Activated T-helper 1 cell treated with anti-CD3 and anti-CD28 coated beads, Interleukin-12 subunit alpha, Interleukin-12 subunit beta, Interleukin-2, Interleukin-4 antibody, amounts not matched to agents 30 ng/mL and 10 ng/mL and 1 ng/mL, durations not matched to agents 14 hours and 24 hours and 36 hours (primary cell): ENCODE results near the gene HMGXB3. TPM values are rescaled to one million over a fixed set of nuclear protein-coding genes. Genes with fewer than 3 reads are reported as not detected.

Source experiments
- DNase-seq: peaks from one replicate; pipeline ENCODE4 v3.0.0; 2021; ENCODE audit warnings: low spot score
- H3K27ac Mint-ChIP-seq: one replicate; pipeline ENCODE4 v1.8.0; 2021; ENCODE audit warnings: mild to moderate bottlenecking, mixed read lengths
- H3K27me3 Mint-ChIP-seq: one replicate; pipeline ENCODE4 v1.8.0; 2022; ENCODE audit warnings: mild to moderate bottlenecking, moderate library complexity, mixed read lengths; ENCODE audit not compliant: insufficient read depth
- H3K36me3 Mint-ChIP-seq: one replicate; pipeline ENCODE4 v1.8.0; 2021; ENCODE audit warnings: low read depth, mixed read lengths
- H3K4me1 Mint-ChIP-seq: one replicate; pipeline ENCODE4 v1.8.0; 2021; ENCODE audit warnings: low read depth, mixed read lengths
- H3K4me3 Mint-ChIP-seq: one replicate; pipeline ENCODE4 v1.8.0; 2021; ENCODE audit warnings: mild to moderate bottlenecking, moderate library complexity, mixed read lengths
- H3K9me3 Mint-ChIP-seq: one replicate; pipeline ENCODE4 v1.8.0; 2021; ENCODE audit warnings: mixed read lengths
- intact Hi-C: fragments of 100-400 bp; cut with micrococcal nuclease; formaldehyde crosslinking; loops from one replicate; pipeline ENCODE4 v1.15.1; 2024
- total RNA-seq: library from RNA; stranded (reverse); gene quantifications from 2 replicates; pipeline ENCODE4 v1.2.3, GENCODE V29; 2022

HMGXB3 gene
- total RNA-seq, 1 donor from 2014 or later = 49.1 TPM

DNA sequence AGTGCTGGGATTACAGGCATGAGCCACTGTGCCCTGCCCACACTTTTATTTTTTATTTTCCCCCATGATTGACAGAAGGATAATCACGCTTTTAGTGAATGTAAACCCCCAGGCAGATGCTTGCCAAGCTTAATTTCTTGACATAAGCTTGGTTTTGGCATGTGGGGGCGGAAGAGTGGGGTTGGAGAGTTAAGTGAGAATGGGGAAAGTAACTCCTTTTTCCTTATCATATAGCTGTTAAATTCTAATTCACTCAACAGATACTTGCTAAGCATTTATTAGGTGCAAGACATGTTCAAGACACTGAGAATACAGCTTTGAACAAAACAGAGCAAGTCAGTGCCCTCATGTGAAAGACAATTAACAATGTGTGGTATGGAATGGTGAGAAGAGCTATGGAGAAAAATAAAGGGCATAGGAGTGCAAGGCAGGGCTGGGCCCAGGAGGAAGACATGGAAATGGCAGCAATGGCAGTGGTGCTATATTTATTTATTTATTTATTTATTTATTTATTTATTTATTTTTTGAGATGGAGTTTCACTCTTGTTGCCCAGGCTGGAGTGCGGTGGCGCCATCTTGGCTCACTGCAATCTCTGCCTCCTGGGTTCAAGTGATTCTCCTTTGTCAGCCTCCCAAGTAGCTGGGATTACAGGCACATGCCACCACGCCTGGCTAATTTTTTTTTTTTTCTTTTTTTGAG, 37.8 kb upstream of the HMGXB3 start:
- no peaks in the 10 kb centered on the region for H3K9me3 Mint-ChIP-seq
- peak overlapping the region; percentile 95 for H3K4me3 Mint-ChIP-seq
- no peaks in the 10 kb centered on the region for H3K27me3 Mint-ChIP-seq
- intact Hi-C loops = loop anchor here (1.0 to 5.0 kb wide), 2 partner anchors 128 to 295 kb away; no protein-coding TSS in a partner anchor
- H3K4me1 Mint-ChIP-seq = peaks cover 37% of the 10 kb centered on the region
- no peak overlapping the region for H3K27ac Mint-ChIP-seq
- no peak for DNase-seq
- peaks cover 11% of the 10 kb centered on the region for H3K36me3 Mint-ChIP-seq

GRCh38 chr5:149963729-149964128, 36.8 kb upstream of the HMGXB3 start:
- DNase-seq = no peak
- Mint-ChIP-seq H3K27me3 (no peaks in the 10 kb centered on the region), H3K4me3 (no peak overlapping the region), H3K9me3 (no peaks in the 10 kb centered on the region), H3K4me1 (peaks cover 36% of the 10 kb centered on the region), H3K36me3 (peaks cover 11% of the 10 kb centered on the region), H3K27ac (no peak overlapping the region)
- intact Hi-C loops = loop anchor here (5.0 kb wide), 1 partner anchor 296 kb away; no protein-coding TSS in a partner anchor

GRCh38 chr5:149966946-149967345, 33.6 kb upstream of the HMGXB3 start:
- Mint-ChIP-seq H3K9me3 (no peaks in the 10 kb centered on the region), H3K4me3 (no peak overlapping the region), H3K27ac (no peak overlapping the region), H3K27me3 (no peaks in the 10 kb centered on the region), H3K4me1 (peaks cover 9% of the 10 kb centered on the region), H3K36me3 (peaks cover 6% of the 10 kb centered on the region)
- intact Hi-C loops = no loop called here
- no peak for DNase-seq

- intact Hi-C loops = no loop called here
- Mint-ChIP-seq H3K27me3 (no peaks in the 10 kb centered on the region), H3K27ac (no peak overlapping the region), H3K36me3 (peaks cover 6% of the 10 kb centered on the region), H3K9me3 (no peaks in the 10 kb centered on the region), H3K4me1 (no peaks in the 10 kb centered on the region), H3K4me3 (no peak overlapping the region)
- no peak for DNase-seq
Observed at GRCh38 chr5:149969181-149969930, 31.2 kb upstream of the HMGXB3 start.

- no peak overlapping the region for H3K4me3 Mint-ChIP-seq
- H3K4me1 Mint-ChIP-seq = no peaks in the 10 kb centered on the region
- peaks cover 22% of the 10 kb centered on the region for H3K36me3 Mint-ChIP-seq
- intact Hi-C loops = no loop called here
- DNase-seq = no peak
- no peaks in the 10 kb centered on the region for H3K27me3 Mint-ChIP-seq
- no peak overlapping the region for H3K27ac Mint-ChIP-seq
- H3K9me3 Mint-ChIP-seq = no peaks in the 10 kb centered on the region
Observed at GRCh38 chr5:149975409-149975808, 25.1 kb upstream of the HMGXB3 start.

- intact Hi-C loops = no loop called here
- Mint-ChIP-seq H3K4me1 (no peaks in the 10 kb centered on the region), H3K27me3 (no peaks in the 10 kb centered on the region), H3K27ac (no peak overlapping the region), H3K9me3 (no peaks in the 10 kb centered on the region), H3K36me3 (peaks cover 25% of the 10 kb centered on the region), H3K4me3 (no peak overlapping the region)
- DNase-seq = no peak
Observed at GRCh38 chr5:149979896-149980295, 20.6 kb upstream of the HMGXB3 start.

- no peak overlapping the region for H3K4me3 Mint-ChIP-seq
- no peaks in the 10 kb centered on the region for H3K4me1 Mint-ChIP-seq
- no peaks in the 10 kb centered on the region for H3K9me3 Mint-ChIP-seq
- no peak overlapping the region for H3K27ac Mint-ChIP-seq
- peaks cover 2% of the 10 kb centered on the region for H3K27me3 Mint-ChIP-seq
- intact Hi-C loops = no loop called here
- peaks cover 23% of the 10 kb centered on the region for H3K36me3 Mint-ChIP-seq
- DNase-seq = no peak
Observed at GRCh38 chr5:149981206-149981605, 19.3 kb upstream of the HMGXB3 start.

GRCh38 chr5:149982505-149982904, 18.0 kb upstream of the HMGXB3 start:
- H3K4me3 Mint-ChIP-seq = no peak overlapping the region
- no peaks in the 10 kb centered on the region for H3K4me1 Mint-ChIP-seq
- no peaks in the 10 kb centered on the region for H3K9me3 Mint-ChIP-seq
- H3K36me3 Mint-ChIP-seq = peaks cover 20% of the 10 kb centered on the region
- no peak for DNase-seq
- H3K27me3 Mint-ChIP-seq = peaks cover 2% of the 10 kb centered on the region
- no peak overlapping the region for H3K27ac Mint-ChIP-seq
- intact Hi-C loops = no loop called here

DNA sequence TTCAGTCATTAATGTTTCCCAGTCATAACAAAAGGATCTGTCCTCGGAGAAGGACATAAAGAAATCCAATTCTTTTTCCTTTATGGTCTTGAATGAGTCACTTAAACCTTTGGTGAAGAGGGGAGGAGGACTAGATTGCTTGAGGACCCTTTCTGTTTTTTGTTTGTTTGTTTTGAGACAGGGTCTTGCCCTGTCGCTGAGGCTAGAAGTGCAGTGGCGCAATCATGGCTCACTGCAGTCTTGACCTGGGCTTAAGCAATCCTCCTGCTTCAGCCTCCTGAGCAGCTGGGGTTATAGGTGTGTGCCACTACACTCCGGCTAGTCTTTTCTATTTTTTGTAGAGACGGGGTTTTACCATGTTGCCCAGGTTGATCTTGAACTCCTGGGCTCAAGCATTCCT, 12.4 kb upstream of the HMGXB3 start:
- intact Hi-C loops = no loop called here

DNA sequence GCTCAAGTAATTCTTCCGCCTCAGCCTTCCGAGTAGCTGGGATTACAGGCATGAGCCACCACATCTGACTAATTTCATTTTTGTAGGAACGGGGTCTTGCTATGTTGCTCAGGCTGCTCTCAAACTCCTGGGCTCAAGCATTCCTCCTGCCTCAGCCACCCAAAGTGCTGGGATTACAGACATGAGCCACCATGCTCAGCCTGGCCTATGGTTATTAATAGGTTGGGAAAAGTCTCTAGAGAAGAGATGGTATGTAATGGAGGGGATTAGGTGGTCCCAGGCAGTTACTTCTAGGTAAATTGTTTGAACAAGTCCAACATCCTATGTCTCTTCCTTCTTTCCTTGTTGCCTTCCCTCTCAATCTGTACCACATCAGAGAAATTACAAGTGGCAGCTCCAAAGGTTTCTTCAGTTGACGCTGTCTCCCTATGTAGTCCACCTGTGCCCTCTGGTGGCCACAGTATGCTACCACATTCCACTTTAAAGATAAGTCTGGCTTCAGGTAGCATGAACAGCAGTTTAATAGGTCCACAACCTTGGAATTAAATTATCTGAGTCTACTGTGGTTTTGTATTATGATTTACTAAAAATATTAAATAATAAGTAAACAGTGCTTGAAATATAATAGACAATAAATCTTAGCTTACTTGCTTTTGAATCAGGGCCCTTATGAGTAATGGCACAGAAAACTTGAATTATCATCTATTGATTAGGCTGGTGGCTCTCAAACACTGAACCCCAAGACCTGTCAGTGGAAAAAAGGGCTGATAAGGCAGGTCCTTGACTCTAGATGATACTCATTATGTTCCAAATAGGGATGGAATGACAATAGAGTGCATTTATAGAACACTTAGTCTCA, 9.8 kb upstream of the HMGXB3 start:
- intact Hi-C loops = loop anchor here (1.0 to 5.0 kb wide), 5 partner anchors 30 to 354 kb away; partner anchors contain the start of gene SLC26A2

More for the DNA sequence above, 12.4 kb upstream of the HMGXB3 start:
- no peaks in the 10 kb centered on the region for H3K9me3 Mint-ChIP-seq
- H3K4me3 Mint-ChIP-seq = no peak overlapping the region
- peaks cover 5% of the 10 kb centered on the region for H3K4me1 Mint-ChIP-seq
- H3K27me3 Mint-ChIP-seq = peaks cover 2% of the 10 kb centered on the region
- H3K36me3 Mint-ChIP-seq = peaks cover 2% of the 10 kb centered on the region
- no peak overlapping the region for H3K27ac Mint-ChIP-seq
- DNase-seq = no peak

GRCh38 chr5:149993471-149993870, 7.1 kb upstream of the HMGXB3 start:
- Mint-ChIP-seq H3K4me3 (no peak overlapping the region), H3K4me1 (peaks cover 5% of the 10 kb centered on the region), H3K36me3 (peaks cover 4% of the 10 kb centered on the region), H3K9me3 (no peaks in the 10 kb centered on the region), H3K27me3 (no peaks in the 10 kb centered on the region), H3K27ac (no peak overlapping the region)
- no peak for DNase-seq
- intact Hi-C loops = loop anchor here (5.0 kb wide), 1 partner anchor 141 kb away; no protein-coding TSS in a partner anchor

More for the DNA sequence above, 9.8 kb upstream of the HMGXB3 start:
- DNase-seq = peak; percentile 47
- H3K4me3 Mint-ChIP-seq = no peak overlapping the region
- peaks cover 5% of the 10 kb centered on the region for H3K4me1 Mint-ChIP-seq
- H3K27ac Mint-ChIP-seq = no peak overlapping the region
- no peaks in the 10 kb centered on the region for H3K9me3 Mint-ChIP-seq
- H3K36me3 Mint-ChIP-seq = peaks cover 3% of the 10 kb centered on the region
- no peaks in the 10 kb centered on the region for H3K27me3 Mint-ChIP-seq

DNA sequence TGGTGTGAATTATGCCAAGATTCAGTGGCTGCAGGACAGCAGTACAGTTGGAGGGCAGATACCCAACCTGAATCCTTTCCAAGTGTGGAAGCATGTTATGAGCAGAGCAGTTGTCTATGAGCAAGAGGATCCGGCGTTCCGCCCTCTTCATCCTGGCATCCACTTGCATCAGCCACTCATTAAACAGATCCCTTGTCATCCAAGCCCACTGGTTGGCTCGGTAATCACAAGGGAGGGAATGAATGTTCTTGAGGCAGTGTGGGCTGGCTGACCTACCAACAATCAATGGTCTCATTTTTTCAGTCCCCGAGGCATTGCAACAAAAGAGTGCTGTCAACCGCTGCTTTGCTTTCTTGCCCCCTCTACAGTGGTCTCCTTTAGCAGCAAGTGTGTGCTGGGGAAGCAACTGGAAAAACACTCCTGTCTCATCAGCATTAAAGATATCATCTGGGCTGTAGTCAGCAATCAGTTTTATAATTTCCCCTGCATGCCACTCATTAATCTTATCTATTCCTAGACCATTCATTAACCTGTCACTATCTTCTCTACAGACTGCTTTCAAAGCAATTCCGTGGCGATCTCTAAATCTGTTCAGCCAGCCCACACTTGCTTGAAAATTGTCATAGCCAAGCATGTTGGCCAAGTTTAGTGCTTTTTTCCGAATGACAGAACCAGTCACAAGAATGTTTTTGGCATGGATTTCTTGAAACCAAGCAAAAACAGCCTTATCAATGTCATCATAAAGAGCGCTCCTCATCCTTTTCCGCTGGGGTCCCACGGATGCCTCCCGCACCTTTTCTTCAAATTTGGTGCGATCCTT, 4.9 kb upstream of the HMGXB3 start:
- DNase-seq = no peak
- H3K4me3 Mint-ChIP-seq = no peak overlapping the region
- H3K27ac Mint-ChIP-seq = no peak overlapping the region
- H3K36me3 Mint-ChIP-seq = peaks cover 7% of the 10 kb centered on the region
- H3K9me3 Mint-ChIP-seq = no peaks in the 10 kb centered on the region
- H3K4me1 Mint-ChIP-seq = peaks cover 21% of the 10 kb centered on the region
- intact Hi-C loops = no loop called here
- no peaks in the 10 kb centered on the region for H3K27me3 Mint-ChIP-seq
